AG04449 (cell line): ENCODE results near the gene CYB5A.

Source experiments
- CTCF ChIA-PET: fragments of 350-600 bp; formaldehyde crosslinking; extraction: SDS; loops from one replicate; lab custom pipeline; 2021; ENCODE audit warnings: antibody characterized with exemption; lab: Yijun Ruan, JAX
- POLR2A ChIA-PET: fragments of 400-600, 350-600 bp; formaldehyde crosslinking; extraction: SDS; loops from one replicate; lab custom pipeline; 2020; ENCODE audit warnings: antibody characterized with exemption, inconsistent platforms; lab: Yijun Ruan, JAX
- DNase-seq: peaks from one replicate; pipeline ENCODE4 v3.0.0-alpha.2; 2010; ENCODE audit warnings: low read depth, low spot score
- H3K4me3 ChIP-seq: 2 replicates; pipeline ENCODE4 v1.5.1; 2011; ENCODE audit warnings: low read depth, mild to moderate bottlenecking, control low read depth, low read length
- TF ChIP-seq, protein P1 (sequence below): IDR thresholded peaks from one replicate; pipeline ENCODE4 v1.5.1; 2011; ENCODE audit warnings: mild to moderate bottlenecking, moderate library complexity, low read length, control low read depth, inconsistent platforms; ENCODE audit not compliant: insufficient read depth; ENCODE audit errors: missing control alignments

CYB5A gene

DNA sequence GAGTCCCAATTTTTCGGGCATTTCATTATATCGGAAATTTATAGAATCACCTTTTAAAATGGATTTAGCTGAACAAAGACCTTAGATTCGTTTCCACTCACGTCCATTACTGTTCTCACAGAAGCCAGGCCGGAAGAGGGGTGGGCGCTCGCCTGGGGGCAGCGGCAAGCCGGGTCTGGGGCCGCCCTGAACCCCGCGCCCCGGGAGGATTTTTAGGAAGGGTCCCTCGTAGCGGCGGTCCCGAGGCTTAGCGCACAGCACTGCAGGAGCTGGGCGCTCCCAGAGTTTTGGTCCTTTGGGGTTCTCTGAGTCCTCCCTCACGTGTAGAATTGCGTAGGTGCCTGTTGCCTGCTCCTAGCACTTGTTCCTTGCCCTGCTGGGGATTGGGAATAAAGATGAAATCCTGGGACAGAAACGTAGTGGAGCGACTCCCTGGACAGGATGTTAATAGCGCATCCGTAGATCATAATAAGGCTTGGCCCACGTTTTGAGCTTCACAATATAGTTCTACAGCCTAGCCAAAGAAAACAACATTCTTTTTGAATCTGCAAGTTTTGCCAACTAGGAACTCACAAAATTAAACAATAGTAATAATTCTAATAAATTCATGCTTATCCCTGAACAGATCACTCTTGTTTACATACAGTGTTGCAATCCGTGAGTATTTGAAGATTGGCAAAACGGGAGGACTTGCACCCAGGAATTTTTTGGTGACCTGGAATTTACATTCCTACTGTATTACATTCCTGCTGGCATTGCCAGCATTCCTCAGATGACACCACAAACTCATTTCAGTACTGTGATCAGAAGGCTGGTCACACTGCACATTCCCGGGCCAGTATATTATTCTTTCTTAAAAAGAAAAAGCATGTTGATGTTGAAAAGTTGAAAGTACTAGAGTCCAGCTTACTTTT is 24.8 kb upstream of the CYB5A start:
- TF ChIP-seq, protein P1, sequence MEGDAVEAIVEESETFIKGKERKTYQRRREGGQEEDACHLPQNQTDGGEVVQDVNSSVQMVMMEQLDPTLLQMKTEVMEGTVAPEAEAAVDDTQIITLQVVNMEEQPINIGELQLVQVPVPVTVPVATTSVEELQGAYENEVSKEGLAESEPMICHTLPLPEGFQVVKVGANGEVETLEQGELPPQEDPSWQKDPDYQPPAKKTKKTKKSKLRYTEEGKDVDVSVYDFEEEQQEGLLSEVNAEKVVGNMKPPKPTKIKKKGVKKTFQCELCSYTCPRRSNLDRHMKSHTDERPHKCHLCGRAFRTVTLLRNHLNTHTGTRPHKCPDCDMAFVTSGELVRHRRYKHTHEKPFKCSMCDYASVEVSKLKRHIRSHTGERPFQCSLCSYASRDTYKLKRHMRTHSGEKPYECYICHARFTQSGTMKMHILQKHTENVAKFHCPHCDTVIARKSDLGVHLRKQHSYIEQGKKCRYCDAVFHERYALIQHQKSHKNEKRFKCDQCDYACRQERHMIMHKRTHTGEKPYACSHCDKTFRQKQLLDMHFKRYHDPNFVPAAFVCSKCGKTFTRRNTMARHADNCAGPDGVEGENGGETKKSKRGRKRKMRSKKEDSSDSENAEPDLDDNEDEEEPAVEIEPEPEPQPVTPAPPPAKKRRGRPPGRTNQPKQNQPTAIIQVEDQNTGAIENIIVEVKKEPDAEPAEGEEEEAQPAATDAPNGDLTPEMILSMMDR, result no peak
- no peak overlapping the region for H3K4me3 ChIP-seq
- ChIA-PET POLR2A (no interaction called here), CTCF (no interaction called here)
- DNase-seq, result peak; percentile 79

GRCh38 chr18:74315464-74316256 is 23.9 kb upstream of the CYB5A start, which contains the start of gene C18orf63:
TSS of gene C18orf63 (plus strand) at chr18:74315839. CDS start at chr18:74317866, 2,027 bp downstream.
- CTCF ChIA-PET, result no interaction called here
- H3K4me3 ChIP-seq, result no peak within 1 kb of the TSS
- TF ChIP-seq, protein P1, result no peak
- POLR2A ChIA-PET, result no interaction called here
- no peak for DNase-seq

DNA sequence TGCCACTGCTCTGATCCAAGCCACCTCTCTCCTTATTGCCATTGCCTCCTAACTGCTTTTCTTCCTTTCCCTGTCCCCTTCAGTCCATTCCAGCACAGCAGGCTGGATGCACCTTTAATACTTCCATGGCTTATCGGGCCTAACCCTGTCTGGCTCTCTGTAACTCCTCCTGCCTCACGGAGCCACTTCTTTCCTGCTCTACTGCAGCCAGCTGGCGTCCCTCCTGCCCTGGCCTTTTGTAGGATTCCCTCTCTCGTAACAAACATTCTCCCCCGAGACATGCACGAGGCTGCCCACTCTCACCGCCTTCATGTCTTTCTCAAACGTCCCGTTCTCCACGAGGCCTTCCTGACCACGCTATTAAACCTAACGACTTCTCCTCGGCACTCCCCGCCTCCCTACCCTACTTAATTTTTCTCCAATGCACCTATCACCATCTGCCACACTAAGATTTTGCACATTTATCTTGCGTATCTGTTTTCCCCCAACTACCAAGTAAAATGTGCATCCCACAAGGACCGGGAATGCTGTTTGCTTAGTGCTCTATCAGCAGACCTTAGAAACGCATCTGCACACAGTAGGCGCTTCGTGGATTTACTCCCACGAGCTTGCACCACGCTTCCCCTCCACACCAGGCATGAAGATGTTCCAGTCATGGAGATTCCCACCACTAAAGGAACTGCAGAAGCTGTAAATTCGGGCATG is 23.1 kb upstream of the CYB5A start:
- CTCF ChIA-PET, result no interaction called here
- POLR2A ChIA-PET, result no interaction called here
- TF ChIP-seq, protein P1, result no peak
- H3K4me3 ChIP-seq, result no peak overlapping the region
- no peak for DNase-seq

- DNase-seq, result no peak
- TF ChIP-seq, protein P1, result no peak
- ChIA-PET CTCF (interaction anchor here (1.0 to 1.6 kb wide), 3 partner anchors 17 to 241 kb away, joined by 3 to 10 read pairs (median 3); no protein-coding TSS in a partner anchor), POLR2A (no interaction called here)
- no peak overlapping the region for H3K4me3 ChIP-seq
Measured at GRCh38 chr18:74311000-74311399, 19.2 kb upstream of the CYB5A start.

DNA sequence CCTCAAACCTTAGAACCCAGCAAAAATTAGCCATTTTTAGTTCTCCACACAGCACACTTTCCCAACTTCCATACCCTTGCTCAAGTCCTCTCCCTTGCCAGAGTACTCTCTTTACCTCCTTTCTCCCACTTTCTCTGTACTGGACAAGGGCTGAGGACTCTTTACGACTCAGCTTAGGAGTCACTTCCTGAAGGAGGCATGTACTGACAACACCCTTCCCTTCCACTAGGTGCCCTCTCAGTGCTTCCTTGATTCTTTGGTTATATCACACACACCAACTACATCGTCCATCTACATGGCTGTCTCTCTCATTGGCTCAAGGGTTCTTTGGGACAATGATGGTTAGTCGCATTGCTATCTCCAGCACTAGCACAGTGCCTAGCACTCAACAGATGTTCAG is 18.6 kb upstream of the CYB5A start:
- TF ChIP-seq, protein P1, result peak; percentile 47
- no peak for DNase-seq
- POLR2A ChIA-PET, result no interaction called here
- H3K4me3 ChIP-seq, result no peak overlapping the region
- CTCF ChIA-PET, result interaction anchor here (1.0 to 1.6 kb wide), 5 partner anchors 10 to 241 kb away, joined by 3 to 10 read pairs (median 3); no protein-coding TSS in a partner anchor

GRCh38 chr18:74303936-74304335 is 12.2 kb upstream of the CYB5A start:
- TF ChIP-seq, protein P1, result no peak
- no peak overlapping the region for H3K4me3 ChIP-seq
- POLR2A ChIA-PET, result no interaction called here
- CTCF ChIA-PET, result no interaction called here
- DNase-seq, result no peak
